NCI-H146 (cell line): ENCODE data around the gene KCNJ10.
A peak's percentile ranks its signal among the peaks of the same experiment; 100 is the strongest.
"Not testable (repeated sequence)": the region's sequence is repeated elsewhere in the genome, so short reads cannot be mapped to it uniquely, and the experiment has no call there.

Experiments used
- DNase-seq: peaks from one replicate; lab custom pipeline; 2025; lab: John Stamatoyannopoulos, UW

KCNJ10 gene

DNA sequence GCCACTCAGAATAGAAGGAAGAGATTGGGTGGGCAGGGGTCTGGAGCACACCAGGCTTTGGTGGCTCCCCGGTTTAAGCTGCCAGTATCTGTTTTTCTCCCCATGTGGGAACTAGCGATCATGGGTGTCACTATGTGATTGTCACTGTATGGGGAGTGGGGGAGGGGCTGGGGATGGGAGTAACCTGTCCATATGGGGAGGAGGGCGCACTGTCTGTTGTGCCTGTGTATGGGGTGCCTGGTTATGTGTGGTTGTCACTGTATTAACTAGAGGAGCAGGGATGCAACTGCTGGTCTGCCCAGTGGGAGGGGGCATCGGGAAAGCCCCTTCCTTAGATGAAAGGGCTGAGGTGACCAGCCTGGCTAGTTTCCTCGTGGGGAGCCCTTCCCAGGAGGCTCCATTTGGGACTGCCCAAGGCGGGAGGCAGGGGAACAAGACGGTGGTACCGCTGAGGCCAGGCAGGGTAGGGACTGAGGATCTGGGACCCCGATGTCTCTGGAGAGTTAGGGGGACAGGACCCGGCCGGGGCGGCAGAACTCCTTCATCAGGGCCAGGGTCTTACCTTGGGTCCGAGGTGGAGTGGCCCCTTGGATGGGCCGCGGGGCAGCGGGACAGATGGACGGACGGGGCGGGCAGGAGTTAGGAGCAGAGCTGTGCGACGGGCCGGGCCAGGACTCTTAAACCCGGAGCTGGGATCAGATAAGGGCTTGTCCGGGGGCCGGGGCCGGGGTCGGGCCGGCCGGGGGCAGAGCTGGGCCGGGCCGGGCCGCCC lies at the start of gene KCNJ10:
Gene KCNJ10 (minus strand): TSS at position 701 of the 772 bp plus-strand sequence. CDS start 27,628 bp downstream, outside the sequence.
- no peak for DNase-seq

DNA sequence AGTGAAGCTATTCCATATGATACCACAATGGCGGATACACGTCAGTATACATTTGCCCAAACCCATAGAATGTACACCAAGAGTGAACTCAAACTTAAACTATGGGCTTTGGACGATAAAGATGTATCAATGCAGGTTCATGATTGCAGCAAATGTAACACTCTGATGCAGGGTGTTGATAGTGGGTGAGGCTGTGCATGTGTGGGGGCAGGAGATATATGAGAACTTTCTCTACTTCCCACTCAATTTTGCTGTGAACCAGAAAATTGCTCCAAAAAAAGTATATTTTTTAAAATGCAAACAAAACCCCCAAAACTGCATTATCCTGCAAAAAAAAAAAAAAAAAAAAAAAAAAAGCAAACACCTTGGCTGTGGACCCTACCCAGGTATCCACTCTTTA lies 49.0 kb upstream of the KCNJ10 start:
- no peak for DNase-seq

DNA sequence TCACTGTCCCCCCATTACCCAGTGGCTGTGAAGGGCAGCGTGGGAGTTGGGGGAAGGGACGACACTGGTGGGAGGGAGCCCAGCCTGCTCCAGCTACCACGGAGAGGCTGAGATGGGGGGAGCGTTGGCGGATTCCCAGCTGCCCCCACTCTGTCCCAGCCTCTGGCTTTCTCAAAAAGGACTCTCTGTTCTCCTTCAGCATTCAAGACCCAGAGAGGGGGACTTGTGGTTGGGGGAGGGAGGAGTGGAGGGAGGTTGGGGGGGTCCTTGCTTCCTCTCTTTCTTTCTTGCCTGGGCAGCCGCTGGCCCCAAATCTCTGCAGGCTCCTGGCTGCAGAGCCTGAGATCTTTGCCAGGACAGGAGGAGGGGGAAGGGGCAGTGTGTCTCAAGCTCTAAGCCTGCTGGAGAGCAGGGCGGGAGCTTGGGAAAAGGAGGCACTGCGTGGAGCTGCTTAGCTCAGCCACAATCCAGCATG lies 47.8 kb upstream of the KCNJ10 start:
- DNase-seq: no peak

DNA sequence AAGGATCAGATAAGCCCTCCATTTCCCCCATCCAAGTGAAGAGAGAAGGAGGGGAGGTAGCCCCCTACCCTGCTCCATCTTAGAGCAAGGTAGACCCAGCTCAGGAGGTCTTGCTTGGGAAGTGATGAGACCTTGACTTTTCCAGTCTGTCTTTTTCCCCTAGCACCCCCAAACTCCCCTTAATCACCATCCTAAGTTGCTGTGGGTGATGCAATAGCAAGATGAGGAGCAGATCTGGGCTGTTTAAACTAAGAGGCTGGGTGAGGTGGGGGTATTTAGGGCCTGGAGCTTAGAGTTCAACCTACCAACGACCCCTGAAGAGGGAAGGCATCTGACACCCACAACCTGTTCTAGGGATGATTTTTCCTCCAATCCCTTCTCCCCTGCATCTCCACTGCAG lies 47.3 kb upstream of the KCNJ10 start:
- no peak for DNase-seq

DNA sequence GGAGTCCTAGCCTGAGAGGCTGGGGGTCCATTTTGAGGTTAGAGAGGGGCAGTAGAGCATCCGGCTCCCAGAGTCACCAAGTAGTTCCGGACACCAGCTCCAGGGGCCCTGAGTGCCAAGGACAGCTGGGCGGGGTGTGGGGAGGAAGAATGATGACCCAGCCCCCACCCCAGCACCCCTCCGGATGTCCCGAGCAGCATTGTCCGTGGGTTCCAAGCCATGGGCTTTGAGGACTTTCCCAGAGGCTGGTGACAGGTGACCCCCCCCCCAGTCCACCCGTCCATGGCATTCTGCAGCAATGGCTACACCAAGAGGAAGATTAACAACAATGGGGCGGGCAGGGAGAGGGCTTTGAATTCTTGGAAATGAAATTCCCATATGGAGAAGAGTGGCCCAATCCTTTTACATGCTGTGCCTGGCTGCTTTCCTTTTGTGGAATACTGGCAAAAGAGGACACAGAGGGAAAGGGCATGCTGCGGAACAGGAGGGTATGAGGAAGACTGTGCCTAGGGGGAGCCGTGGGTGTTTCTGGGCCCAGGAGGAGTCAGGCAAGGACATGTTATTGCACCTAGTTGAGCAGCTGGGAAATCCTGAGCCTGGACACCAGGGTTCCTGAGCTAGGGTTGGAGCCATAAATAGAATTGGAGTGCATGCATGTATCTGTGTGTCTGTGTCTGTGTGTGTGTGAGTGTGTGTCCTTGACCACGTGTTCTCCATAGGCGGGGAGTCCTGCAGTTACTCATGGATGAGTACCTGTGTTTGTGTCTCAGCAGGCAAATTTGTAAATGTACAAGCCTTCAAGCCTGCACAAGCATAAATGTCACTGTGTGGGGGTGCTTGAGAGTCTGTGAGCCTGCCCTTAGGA lies 46.6 kb upstream of the KCNJ10 start:
- no peak for DNase-seq

DNA sequence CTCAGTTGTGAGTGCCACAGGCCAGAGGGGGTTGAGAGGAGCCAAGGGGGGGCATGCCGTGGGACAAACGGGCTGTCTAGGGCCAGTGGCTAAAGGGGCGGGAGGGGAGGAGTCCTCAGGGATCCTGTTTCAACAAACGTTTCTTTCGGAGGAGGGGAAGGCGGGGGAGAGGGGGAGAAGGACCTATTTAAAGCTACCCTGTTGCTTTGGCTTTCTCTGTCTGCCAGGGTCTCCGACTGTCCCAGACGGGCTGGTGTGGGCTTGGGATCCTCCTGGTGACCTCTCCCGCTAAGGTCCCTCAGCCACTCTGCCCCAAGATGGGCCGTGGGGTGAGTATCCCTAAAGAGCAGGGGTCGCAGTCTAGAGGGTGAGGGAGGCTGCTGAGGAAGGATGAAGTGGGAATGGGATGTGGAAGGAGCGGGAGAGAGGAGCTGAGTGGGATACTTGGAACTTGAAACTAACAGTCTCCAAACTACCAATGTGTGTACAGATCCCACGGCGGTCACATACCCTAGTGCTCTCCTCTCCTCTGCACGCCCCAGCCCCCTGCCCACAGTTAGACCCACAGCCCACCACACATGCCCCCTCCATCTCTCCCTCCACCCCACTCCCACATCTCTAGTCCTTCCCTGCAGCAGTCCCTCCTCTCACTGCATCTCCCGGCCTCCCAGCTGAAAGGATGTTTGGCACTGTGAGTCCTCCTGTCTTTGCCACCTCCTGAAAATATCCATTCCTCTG lies 45.8 kb upstream of the KCNJ10 start, which contains the start of gene ATP1A2:
Gene ATP1A2 (plus strand): TSS at position 215 of the 738 bp plus-strand sequence. CDS start 103 bp downstream, at position 318.
- DNase-seq: no peak

DNA sequence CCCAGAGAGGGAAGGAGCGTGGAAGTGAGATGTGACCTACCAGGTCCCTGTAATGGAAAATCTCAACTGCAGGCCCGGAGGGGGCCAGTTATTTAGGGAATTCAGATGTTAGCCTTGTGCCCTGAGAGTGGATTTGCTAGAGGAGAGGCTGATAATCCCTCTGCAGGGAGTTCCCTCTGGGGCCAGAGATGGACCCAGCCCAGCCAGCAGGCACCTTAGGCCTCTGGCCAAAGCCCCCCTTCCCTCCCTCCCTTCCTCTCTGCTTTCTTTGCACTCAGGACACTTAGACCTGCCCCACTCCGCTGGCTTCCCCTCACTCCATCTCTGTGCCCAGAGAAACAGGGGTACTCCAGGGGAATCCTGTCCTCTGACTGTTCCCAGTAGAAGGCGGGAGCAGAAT lies 44.1 kb upstream of the KCNJ10 start:
- no peak for DNase-seq

DNA sequence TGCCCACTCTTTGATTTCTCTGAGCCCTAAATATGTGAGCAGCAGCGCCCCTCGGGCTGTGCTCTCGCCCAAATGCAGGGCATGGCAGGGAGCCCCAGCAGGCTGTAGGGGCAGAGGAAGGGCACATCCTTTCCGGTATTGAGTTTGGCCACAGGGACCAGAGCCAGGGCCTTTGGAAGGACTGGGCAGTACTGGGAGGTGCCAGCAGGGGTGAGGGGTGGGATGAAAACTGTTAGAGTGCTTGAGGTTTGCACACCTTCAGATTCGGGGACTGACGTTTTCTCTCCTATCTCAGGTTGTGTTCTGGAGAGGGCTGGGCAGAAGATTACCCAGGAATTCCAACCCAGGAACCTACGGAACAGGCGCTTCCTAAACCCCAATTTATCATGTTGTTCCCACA lies 43.4 kb upstream of the KCNJ10 start:
- no peak for DNase-seq

DNA sequence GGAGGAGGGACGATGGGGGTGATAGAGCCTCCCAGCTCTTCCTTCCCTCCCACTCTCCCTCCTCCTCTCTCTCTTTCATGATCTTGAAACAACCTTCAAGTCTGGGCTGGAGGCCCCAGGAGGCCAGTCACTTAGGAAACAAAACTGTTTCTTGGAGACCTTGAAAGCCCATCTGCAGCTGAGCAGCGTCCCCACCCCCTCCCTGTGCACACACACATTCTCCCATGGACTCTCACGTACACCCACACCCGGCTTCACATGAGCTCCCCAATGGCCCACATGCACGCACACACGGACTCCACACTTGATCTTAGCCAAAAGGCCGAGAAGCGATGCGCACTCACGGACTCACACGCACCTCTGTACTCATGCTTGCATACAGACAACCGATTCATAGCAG lies 42.4 kb upstream of the KCNJ10 start:
- DNase-seq: no peak

DNA sequence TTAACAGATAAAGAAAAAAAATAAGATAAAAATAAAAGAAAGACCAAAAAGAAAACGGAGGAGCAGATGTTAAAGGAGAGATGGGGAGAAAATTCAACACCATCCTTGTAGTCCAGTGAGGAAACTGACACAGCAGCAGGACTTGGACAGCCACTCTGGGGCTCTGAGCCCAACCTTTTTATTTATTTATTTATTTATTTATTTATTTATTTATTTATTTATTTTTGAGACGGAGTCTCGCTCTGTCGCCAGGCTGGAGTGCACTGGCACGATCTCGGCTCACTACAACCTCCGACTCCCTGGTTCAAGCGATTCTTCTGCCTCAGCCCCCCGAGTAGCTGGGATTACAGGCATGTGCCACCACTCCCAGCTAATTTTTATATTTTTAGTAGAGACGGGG lies 41.5 kb upstream of the KCNJ10 start:
- not testable (repeated sequence) for DNase-seq

DNA sequence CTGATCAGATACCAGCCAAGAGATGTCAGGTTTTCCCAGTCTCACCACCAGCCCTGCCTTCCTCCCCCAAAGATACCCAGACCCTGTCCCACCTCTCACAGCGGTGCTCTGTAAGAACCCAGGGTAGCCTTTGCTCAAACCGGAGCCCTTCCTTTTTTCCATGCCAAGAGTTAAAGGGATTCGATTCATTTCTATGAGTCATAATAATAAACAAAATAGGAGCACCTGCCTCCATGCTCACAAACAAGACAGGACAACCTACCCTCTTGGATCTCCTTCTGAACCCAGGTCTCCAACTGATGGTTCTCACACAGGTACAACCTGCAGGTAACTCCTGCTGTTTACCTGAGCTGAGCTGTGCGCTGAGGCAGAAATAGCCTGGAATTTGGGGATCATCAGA lies 39.7 kb upstream of the KCNJ10 start:
- no peak for DNase-seq

DNA sequence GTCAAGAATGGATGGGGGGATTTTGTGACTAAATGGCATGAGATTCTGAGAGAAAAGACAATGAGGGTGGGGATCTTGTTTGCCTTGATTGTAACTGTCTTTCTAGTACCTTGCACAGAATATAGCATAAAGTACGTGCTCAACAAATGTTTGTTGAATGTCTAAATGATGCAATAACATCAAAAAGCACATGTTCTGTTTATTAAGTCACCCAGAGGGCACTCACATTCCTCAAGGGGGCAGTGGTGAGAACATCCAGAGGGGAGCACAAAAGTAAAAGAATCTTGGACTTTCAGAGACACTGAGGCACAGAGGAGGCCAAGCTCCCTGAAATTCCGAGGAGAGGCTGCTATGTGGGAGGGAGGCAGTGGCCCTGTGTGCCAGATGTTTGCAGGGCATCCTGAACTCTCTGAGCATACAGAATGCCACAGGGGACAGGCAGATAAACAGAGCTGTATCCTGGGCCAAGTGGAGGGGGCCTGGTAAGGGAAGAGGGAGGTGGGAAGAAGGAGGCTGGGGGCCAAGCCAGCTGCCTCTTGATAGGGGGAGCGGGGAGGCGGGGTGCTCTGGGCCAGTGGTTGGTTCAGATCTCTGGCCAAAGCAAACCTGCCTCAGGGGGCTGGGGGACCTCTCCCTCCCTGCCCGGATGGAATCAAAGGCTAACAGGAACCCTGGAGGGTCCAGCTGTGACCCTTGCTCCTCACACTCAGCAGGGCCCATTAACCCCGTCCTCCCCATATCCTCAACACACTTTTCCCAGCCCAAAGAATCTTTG lies 39.1 kb upstream of the KCNJ10 start:
- DNase-seq: peak; percentile 7

DNA sequence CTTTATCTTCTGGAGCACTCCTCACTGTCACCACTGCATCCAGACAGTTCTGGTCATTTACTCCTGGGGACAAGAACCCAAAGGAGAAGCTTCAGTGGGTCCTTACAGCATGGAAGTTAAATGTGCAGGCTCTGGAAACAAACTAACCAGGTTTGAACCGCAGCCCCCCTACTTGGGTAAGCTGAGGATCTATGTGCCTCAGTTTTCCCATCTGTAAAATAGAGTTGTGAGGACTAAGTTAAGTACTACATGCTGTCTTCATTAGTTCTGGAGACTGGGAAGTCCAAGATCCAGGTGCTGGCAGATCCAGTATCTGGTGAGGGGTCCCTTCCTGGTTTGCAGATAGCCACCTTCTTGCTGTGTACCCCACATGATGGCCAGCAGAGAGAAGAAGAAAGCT lies 37.6 kb upstream of the KCNJ10 start:
- no peak for DNase-seq

DNA sequence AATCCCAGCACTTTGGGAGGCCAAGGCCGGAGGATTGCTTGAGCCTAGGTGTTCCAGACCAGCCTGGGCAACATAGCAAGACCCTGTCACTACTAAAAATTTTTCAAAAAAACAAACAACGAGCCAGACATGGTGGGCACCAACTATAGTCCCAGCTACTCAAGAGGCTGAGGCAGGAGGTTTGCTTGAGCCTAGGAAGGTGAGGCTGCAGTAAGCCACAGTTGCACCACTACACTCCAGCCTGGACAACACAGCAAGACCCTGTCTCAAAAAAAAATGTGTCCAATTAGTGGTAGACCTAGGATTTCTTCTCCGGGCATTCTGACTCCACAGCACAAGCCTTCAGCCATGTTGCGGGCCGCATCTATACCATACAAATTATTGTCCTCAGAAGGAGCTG lies 35.2 kb upstream of the KCNJ10 start:
- no peak for DNase-seq

DNA sequence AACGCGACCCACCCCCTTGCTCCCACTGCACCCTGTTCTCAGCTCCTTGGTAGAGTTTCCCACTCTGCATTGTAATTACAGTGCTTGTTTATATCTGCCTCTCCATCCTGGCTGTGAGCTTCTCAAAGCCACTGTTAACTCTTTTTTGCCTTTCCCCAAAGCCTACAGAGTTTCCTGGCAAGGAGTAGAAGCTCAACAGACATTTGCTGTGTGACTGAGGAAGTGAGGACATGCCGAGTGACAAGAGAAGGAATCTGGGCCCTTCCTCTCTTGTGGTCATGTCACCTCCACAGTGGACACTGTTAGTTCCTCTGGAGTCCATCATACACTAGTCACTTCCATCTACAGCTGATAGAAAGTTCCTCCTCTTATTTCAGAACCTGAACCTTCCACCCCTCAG lies 34.5 kb upstream of the KCNJ10 start:
- no peak for DNase-seq

DNA sequence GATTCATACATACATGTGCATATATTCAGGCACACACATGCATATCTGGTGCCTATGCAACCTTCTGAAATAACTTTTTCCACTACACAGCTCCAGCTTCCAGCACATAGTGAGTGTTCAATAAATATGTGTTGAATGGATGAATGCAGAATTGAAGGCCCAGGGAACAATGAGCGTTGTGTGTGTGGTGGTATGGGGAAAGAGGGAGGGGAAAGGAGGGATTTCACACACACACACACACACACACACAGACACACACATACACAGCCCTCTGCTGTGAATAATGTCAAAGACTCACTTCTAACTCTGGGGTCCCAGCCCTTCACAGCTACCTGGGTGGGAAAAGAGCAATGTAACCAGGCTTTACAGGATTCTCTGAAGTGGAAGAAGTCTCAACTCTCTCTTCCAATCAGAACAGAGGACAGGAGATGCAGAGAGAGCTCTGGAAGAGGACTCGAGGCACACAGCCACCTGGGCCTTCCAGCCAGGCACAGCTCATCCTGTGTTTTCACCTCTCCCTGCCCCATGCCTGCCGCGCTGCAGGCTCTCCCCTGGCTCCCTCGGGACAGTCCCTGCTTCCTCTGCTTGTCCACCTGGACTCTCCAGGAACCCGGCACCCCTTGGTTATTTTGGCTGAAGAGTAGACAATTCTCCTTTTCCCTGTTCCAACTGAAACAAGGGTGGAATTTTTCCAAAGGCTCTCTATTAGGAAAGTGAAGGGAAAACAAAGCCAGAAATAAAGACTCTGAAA lies 33.9 kb upstream of the KCNJ10 start:
- no peak for DNase-seq

DNA sequence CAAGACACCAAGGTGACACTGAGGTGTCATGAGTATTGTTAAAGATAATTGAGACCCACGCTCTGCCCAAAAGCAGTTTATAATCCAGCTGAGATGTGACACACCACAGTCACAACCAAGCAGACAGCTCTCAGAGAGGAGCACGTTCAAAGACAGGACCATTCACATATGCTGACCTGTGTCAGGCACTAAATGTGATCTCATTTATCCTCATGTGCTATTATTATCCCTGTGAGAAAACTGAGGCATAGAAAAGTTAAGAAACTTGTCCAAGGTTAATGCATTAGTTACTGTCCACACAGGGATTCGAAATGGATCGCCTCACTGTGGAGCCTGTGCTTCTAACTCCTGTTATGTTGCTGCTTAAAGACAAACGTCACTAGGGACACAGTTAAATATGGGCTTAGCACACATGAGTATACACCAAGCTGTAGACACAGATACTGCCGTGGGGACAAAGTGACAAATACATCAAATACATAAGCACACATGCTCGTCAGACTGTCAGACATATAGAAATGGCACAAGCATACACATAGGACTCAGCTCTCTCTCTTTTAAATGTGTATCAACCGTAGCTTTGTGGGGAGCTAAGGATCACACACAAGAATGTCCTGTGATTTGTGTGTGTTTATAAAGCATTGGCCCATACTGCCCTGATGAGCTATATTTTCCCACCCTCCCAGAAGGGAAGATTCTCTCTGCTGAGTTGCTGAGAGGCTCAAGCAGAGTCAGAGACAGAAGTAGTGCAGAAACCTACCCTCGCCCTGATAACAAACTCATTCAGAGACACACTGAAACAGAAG lies 32.0 kb upstream of the KCNJ10 start:
- no peak for DNase-seq

DNA sequence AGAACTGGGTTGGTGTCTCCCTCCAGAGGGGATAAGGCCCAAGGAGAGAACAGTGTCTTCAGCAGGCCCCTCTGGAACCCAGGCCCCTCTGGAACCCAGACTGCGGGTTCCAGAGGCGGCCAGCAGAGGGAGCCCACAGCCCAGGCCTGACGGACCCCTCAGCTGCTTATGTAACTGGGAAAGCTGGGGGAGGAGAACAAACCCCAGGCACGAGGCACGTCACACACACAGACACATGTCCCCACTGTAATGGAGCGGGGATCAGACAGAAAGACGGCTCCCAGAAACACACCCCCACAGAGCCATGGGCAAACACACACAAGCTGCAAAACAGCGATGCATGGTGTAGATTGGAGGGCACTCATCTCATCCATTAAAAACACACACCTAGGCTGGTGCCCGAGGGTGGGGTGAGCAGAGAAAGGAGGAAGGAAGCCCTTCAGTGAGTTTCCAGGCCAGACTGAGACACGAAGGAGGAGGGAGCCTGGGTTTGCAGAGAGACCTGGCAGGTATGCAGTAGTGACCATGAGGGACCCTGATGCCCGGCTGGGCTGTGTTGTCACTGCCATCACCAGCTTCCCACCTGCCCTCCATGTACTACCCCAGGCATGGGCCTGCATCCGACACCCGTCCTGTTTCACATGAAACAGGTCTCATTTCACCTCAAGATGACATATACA lies 31.2 kb upstream of the KCNJ10 start:
- DNase-seq: peak; percentile 66

DNA sequence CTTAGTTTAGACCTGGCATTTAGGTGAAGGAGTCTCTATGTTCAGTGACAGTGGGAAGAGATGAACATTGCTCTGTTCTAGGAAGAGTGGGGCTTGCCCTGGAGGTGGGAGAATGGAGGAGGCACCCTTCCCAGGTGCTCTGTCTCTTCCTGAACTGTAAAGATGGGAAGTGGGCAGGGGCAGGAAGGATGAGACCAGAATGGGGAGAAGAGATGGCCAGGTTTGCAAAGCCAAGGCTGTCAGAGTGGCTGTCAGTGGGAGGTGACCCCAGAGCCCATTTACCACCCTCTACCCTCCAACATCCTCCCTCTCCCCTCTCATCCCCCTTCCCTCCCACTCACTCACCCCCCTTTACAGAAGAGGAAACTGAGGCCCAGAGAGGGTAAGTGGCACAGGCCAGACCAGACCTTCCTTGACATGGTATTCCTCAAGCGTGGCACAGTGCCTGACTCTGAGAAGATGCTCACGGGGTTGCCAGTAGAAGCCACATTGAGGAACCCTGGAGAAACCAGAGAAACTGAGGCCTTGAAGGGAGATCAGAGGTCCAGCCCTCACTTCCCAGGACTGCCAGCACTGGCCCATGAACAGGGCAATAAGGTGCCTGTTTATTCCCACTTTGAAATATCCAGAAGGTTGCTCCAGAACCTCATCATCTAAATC lies 29.9 kb upstream of the KCNJ10 start:
- DNase-seq: no peak
